MM.1S (cell line): ENCODE measurements around the gene USP10.

Source experiments
- EZH2 ChIP-seq: fragments of 300-600 bp; sonication (generic); optimal IDR thresholded peaks from 2 replicates; pipeline ENCODE3; 2017; ENCODE audit warnings: low read depth, mild to moderate bottlenecking, antibody characterized with exemption, low read length, mixed read lengths
- TF ChIP-seq, protein P1 (sequence below): fragments of 300-600 bp; sonication (generic); IDR thresholded peaks from 2 replicates; pipeline ENCODE4 v1.5.1; 2016; ENCODE audit warnings: antibody characterized with exemption, low read length, mixed read lengths

- TF ChIP-seq, protein P1, sequence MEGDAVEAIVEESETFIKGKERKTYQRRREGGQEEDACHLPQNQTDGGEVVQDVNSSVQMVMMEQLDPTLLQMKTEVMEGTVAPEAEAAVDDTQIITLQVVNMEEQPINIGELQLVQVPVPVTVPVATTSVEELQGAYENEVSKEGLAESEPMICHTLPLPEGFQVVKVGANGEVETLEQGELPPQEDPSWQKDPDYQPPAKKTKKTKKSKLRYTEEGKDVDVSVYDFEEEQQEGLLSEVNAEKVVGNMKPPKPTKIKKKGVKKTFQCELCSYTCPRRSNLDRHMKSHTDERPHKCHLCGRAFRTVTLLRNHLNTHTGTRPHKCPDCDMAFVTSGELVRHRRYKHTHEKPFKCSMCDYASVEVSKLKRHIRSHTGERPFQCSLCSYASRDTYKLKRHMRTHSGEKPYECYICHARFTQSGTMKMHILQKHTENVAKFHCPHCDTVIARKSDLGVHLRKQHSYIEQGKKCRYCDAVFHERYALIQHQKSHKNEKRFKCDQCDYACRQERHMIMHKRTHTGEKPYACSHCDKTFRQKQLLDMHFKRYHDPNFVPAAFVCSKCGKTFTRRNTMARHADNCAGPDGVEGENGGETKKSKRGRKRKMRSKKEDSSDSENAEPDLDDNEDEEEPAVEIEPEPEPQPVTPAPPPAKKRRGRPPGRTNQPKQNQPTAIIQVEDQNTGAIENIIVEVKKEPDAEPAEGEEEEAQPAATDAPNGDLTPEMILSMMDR: no peak
- TF ChIP-seq EZH2: no peak
Measured at GRCh38 chr16:84825896-84826557, 126.2 kb downstream of the USP10 start.
